Measurements from ENCODE around the gene SLC30A2. TPM values are rescaled to one million over a fixed set of nuclear protein-coding genes. Genes with fewer than 3 reads are reported as not detected.

Gene SLC30A2
- total and polyA plus RNA-seq, 10 of the 15 experiments (the other 5 are each of a cell fraction or from before 2014, with no cell fraction given), result 0.13 TPM; not detected in 9

GRCh38 chr1:26046246-26047095, 553 bp upstream of the SLC30A2 start:
- Histone ChIP-seq H3K9me3 (replicated peaks; ENCODE audit: control insufficient read depth, insufficient read depth, low read length) (no peaks in the 10 kb centered on the region), H3K4me3 (no peak overlapping the region), H3K79me2 (ENCODE audit: control insufficient read depth, insufficient read depth, low read length) (no peaks in the 10 kb centered on the region), H3K36me3 (ENCODE audit: control insufficient read depth in 2 of 2, insufficient read depth in 2 of 2, low read length in 1 of 2) (no peaks in the 10 kb centered on the region), H4K20me1 (ENCODE audit: control insufficient read depth, insufficient read depth) (no peaks in the 10 kb centered on the region), H3K27ac (ENCODE audit: control insufficient read depth, insufficient read depth) (no peak overlapping the region), H3K27me3 (replicated peaks in 1 of 2; ENCODE audit: control insufficient read depth in 2 of 2, insufficient read depth in 2 of 2, low read length in 1 of 2) (peaks cover 13 to 21% of the 10 kb centered on the region in 2 experiments), H2AFZ (ENCODE audit: control insufficient read depth, low read depth, low read length) (no peak overlapping the region), H3K4me2 (ENCODE audit: control insufficient read depth, insufficient read depth) (no peak overlapping the region), H3K9ac (ENCODE audit: control insufficient read depth, insufficient read depth, low read length) (no peak overlapping the region), H3K4me1 (ENCODE audit: control insufficient read depth, insufficient read depth, low read length) (no peaks in the 10 kb centered on the region)
- RAD21 ChIA-PET (ENCODE audit: unreplicated experiment), result no interaction called here
- intact Hi-C loops (cut with micrococcal nuclease; ENCODE audit: unreplicated experiment), result no loop called here
- WGBS (ENCODE audit: insufficient coverage, insufficient replicate concordance, low lambda C conversion rate, missing lambda C conversion rate), result 15% methylated on average over 57 of the region's 57 CpGs
- no TSS peak for BruUV-seq (replicated peaks)
- in situ Hi-C loops (cut with MboI), result loop anchor here (5.0 kb wide), 1 partner anchor 96 kb away; no protein-coding TSS in a partner anchor
- SMC1A ChIA-PET (ENCODE audit: uncharacterized antibody, unreplicated experiment), result no interaction called here
- CTCF ChIA-PET, result no interaction called here
- FAIRE-seq, result no peak
- POLR2A ChIA-PET, result no interaction called here
- TF ChIP-seq NFYA (IDR thresholded peaks at IDR 0.05; ENCODE audit: borderline replicate concordance, low read depth, low read length) (no peak), E2F8 (IDR thresholded peaks at IDR 0.05; ENCODE audit: low read depth, partially characterized antibody) (no peak), GATAD2B (conservative IDR thresholded peaks at IDR 0.05; ENCODE audit: low read depth) (no peak), YBX1 (IDR thresholded peaks at IDR 0.05) (no peak), HCFC1 (IDR thresholded peaks at IDR 0.05; ENCODE audit: low read length) (no peak), EED (IDR thresholded peaks at IDR 0.05; ENCODE audit: low read depth) (no peak), CREM (IDR thresholded peaks at IDR 0.05; ENCODE audit: low read depth) (no peak), RCOR1 (conservative IDR thresholded peaks at IDR 0.05; ENCODE audit: low read depth, low read length) (no peak)
- ATAC-seq, result no peak
- no peak for DNase-seq (ENCODE audit: low read depth, low spot score)
